ENCODE measurements around the gene PCYT1B. TPM values are rescaled to one million over a fixed set of nuclear protein-coding genes. Genes with fewer than 3 reads are reported as not detected.
A peak's percentile ranks its signal among the peaks of the same experiment; 100 is the strongest.

PCYT1B gene
- total RNA-seq, 2 donors from 2014 or later: 1.3 to 3.0 TPM

DNA sequence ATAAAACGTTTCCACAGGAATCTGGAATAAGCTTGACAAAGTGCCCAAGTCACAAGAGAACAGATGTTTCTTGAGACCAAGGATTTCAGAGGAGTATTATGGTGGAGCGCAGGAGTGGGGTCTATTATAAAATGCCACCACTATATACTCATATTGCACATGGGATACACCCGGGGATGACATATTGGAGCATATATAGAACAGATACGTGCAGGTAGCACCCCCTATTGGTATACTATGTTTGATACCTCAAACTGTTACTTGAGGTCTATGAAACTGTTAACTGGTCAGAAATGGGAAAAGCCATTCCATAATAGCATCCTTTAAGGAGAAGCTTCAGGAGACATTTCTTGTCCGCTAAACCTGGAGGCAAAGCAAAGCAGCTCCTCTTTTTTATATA is 86.0 kb downstream of the PCYT1B start:
- Histone ChIP-seq H3K36me3 (replicated peaks in 1 of 2; ENCODE audit: insufficient read depth in 1 of 2, low read depth in 2 of 2) (no peaks in the 10 kb centered on the region), H3K4me1 (no peaks in the 10 kb centered on the region), H3K4me3 (no peak overlapping the region), H3K27ac (no peak overlapping the region), H3K27me3 (no peaks in the 10 kb centered on the region), H3K9me3 (no peaks in the 10 kb centered on the region)
- 46 to 57% methylated on average over 5 of the region's 5 CpGs for WGBS, 2 donors
- TF ChIP-seq, protein P1, sequence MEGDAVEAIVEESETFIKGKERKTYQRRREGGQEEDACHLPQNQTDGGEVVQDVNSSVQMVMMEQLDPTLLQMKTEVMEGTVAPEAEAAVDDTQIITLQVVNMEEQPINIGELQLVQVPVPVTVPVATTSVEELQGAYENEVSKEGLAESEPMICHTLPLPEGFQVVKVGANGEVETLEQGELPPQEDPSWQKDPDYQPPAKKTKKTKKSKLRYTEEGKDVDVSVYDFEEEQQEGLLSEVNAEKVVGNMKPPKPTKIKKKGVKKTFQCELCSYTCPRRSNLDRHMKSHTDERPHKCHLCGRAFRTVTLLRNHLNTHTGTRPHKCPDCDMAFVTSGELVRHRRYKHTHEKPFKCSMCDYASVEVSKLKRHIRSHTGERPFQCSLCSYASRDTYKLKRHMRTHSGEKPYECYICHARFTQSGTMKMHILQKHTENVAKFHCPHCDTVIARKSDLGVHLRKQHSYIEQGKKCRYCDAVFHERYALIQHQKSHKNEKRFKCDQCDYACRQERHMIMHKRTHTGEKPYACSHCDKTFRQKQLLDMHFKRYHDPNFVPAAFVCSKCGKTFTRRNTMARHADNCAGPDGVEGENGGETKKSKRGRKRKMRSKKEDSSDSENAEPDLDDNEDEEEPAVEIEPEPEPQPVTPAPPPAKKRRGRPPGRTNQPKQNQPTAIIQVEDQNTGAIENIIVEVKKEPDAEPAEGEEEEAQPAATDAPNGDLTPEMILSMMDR (IDR thresholded peaks at IDR 0.05): peak in 3 of 7 experiments; percentile 5 to 28 (median 22)
- TF ChIP-seq POLR2A (IDR thresholded peaks at IDR 0.05): no peak
- no peak for DNase-seq
- ATAC-seq: no peak
- intact Hi-C loops (cut with DNase I): no loop called here

DNA sequence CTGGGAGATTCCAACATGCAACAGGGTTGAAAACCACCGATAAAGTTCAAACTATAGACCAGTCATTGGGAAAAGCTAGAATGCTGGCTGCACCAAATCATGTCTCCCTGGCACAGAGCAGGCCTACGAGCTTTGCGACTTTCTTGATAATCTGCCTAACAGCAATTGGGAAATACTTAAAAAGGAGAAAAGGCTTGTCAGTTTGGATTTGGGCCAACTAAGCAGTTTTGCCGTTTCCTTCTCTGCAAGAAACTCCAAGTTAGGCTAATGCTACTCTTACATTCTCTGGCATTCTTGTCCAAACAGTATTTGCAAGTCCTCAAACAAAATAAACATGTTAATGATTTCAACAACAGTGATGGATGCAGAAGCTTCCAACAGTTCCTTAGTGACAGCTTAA is 94.1 kb downstream of the PCYT1B start:
- TF ChIP-seq POLR2A (IDR thresholded peaks at IDR 0.05): no peak
- TF ChIP-seq, protein P1 (IDR thresholded peaks at IDR 0.05): no peak
- Histone ChIP-seq H3K36me3 (replicated peaks in 1 of 2; ENCODE audit: insufficient read depth in 1 of 2, low read depth in 2 of 2) (no peaks in the 10 kb centered on the region), H3K27me3 (no peaks in the 10 kb centered on the region), H3K4me1 (no peaks in the 10 kb centered on the region), H3K9me3 (no peaks in the 10 kb centered on the region), H3K27ac (no peak overlapping the region), H3K4me3 (no peak overlapping the region)
- no peak for ATAC-seq
- no peak for DNase-seq
- WGBS, 2 donors: 17 to 33% methylated on average over 1 to 4 of the region's 4 CpGs
- intact Hi-C loops (cut with DNase I): no loop called here

DNA sequence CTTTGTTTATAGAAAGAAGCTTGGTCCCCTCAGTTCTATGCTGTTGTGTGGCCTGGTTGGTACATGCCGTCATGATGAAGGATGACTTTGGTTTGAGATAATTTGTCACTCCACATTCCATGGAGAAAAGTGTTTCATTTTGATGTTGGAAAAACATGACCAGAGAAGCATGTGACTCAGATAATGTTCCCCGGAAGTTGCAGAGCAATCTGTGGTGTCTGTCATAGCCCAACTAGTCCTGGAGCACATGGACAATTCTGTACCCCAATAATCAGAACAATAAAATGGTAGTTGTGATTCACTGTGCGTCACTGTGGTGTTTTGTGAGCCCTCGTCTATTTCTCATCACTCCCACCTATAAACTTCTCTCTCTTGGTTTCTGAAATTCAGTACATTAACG is 97.0 kb downstream of the PCYT1B start:
- H3K4me1 ChIP-seq: no peaks in the 10 kb centered on the region
- no peaks in the 10 kb centered on the region for H3K36me3 ChIP-seq (replicated peaks in 1 of 2; ENCODE audit: insufficient read depth in 1 of 2, low read depth in 2 of 2)
- H3K4me3 ChIP-seq: no peak overlapping the region
- no peak for DNase-seq
- intact Hi-C loops (cut with DNase I): no loop called here
- no peaks in the 10 kb centered on the region for H3K27me3 ChIP-seq
- H3K27ac ChIP-seq: no peak overlapping the region
- TF ChIP-seq, protein P1 (IDR thresholded peaks at IDR 0.05): no peak
- TF ChIP-seq POLR2A (IDR thresholded peaks at IDR 0.05): no peak
- no peaks in the 10 kb centered on the region for H3K9me3 ChIP-seq
- WGBS, 2 donors: 94 to 95% methylated on average over 5 of the region's 5 CpGs
- ATAC-seq: no peak

DNA sequence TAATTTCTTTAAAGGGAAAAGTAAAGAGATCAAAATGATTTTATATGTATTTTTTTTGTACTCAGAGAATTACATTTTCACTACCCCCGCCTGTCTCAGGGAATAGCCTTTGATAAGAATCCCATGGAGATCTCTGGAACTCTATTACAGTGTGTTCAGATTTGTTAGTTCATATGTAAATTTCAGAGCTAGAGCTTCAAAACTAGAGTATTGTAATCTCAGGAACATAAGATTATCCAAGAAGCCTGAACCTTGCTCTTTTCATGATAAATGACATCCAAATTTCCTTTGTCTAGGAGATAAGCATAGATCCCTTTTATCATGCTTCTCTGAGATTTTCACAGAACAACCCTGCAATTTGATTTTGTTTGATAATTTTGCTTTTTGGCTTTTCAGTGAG is 99.2 kb downstream of the PCYT1B start:
- intact Hi-C loops (cut with DNase I): no loop called here
- Histone ChIP-seq H3K27me3 (no peaks in the 10 kb centered on the region), H3K27ac (no peak overlapping the region), H3K9me3 (no peaks in the 10 kb centered on the region), H3K4me1 (no peaks in the 10 kb centered on the region), H3K36me3 (replicated peaks in 1 of 2; ENCODE audit: insufficient read depth in 1 of 2, low read depth in 2 of 2) (no peaks in the 10 kb centered on the region), H3K4me3 (no peak overlapping the region)
- DNase-seq (no peak), ATAC-seq (no peak)
- TF ChIP-seq, protein P1 (IDR thresholded peaks at IDR 0.05): no peak
- TF ChIP-seq POLR2A (IDR thresholded peaks at IDR 0.05): no peak
- WGBS, 2 donors: 91 to 92% methylated on average over 1 of the region's 1 CpG

DNA sequence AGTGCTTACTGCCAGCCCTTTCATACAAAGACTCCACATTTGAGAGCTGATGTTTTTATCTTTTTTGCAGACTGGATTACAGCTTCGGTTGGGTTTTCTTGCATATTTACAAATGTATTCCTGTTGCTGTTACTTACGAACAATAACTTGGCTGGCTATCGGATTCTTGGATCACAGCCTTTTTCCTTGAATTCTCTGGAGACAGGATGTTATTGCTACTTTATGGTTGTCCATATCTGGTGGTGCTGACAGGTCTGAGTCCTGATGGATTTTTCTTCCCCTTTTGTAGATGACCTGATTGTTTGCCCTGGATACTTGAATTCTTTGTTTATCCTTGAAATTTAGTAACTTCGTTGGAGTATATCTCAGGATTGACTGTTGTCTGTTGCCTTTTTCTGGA is 104.4 kb downstream of the PCYT1B start:
- TF ChIP-seq POLR2A (IDR thresholded peaks at IDR 0.05): no peak
- TF ChIP-seq, protein P1 (IDR thresholded peaks at IDR 0.05): no peak

More for the DNA sequence above, 104.4 kb downstream of the PCYT1B start:
- Histone ChIP-seq H3K27ac (no peak overlapping the region), H3K4me3 (no peak overlapping the region), H3K4me1 (no peaks in the 10 kb centered on the region), H3K9me3 (no peaks in the 10 kb centered on the region), H3K27me3 (no peaks in the 10 kb centered on the region), H3K36me3 (replicated peaks in 1 of 2; ENCODE audit: insufficient read depth in 1 of 2, low read depth in 2 of 2) (no peaks in the 10 kb centered on the region)
- DNase-seq (no peak), ATAC-seq (no peak)
- intact Hi-C loops (cut with DNase I): no loop called here
- WGBS, 2 donors: 71 to 78% methylated on average over 4 of the region's 4 CpGs
